Subcutaneous abdominal adipose tissue (tissue), 5 donors: Measurements from ENCODE around the gene EEF2K.

Source experiments
- H3K27ac ChIP-seq: one replicate; pipeline ENCODE4 v1.7.0; 2013; ENCODE audit warnings: low read depth, mild to moderate bottlenecking, inconsistent platforms, low read length, moderate library complexity
- H3K27me3 ChIP-seq, 5 donors: one replicate each; pipeline ENCODE4 v1.7.0; 2013; ENCODE audit warnings: low read length in 5 of 5, inconsistent platforms in 1 of 5; ENCODE audit not compliant: control insufficient read depth in 5 of 5, insufficient read depth in 4 of 5
- H3K36me3 ChIP-seq, 5 donors: one replicate each; pipeline ENCODE4 v1.7.0; 2013; ENCODE audit warnings: low read length in 5 of 5; ENCODE audit not compliant: control insufficient read depth in 5 of 5, insufficient read depth in 5 of 5
- H3K4me1 ChIP-seq, 5 donors: one replicate each; pipeline ENCODE4 v1.7.0; 2013; ENCODE audit warnings: low read length in 5 of 5, mild to moderate bottlenecking in 3 of 5, moderate library complexity in 1 of 5; ENCODE audit not compliant: control insufficient read depth in 5 of 5, insufficient read depth in 5 of 5
- H3K4me3 ChIP-seq, 5 donors: one replicate each; pipeline ENCODE4 v1.7.0; 2013; ENCODE audit warnings: low read length in 5 of 5, low read depth in 1 of 5
- H3K9ac ChIP-seq, 5 donors: one replicate each; pipeline ENCODE4 v1.7.0; 2013; ENCODE audit warnings: low read length in 5 of 5, mild to moderate bottlenecking in 4 of 5, moderate library complexity in 3 of 5
- H3K9me3 ChIP-seq, 5 donors: one replicate each; pipeline ENCODE4 v1.7.0; 2013; ENCODE audit warnings: low read length in 5 of 5; ENCODE audit not compliant: control insufficient read depth in 5 of 5
- donor health status: healthy.
- donor health status: healthy.
- donor health status: healthy.
- donor health status: healthy.
- donor health status: healthy.

Gene EEF2K

DNA sequence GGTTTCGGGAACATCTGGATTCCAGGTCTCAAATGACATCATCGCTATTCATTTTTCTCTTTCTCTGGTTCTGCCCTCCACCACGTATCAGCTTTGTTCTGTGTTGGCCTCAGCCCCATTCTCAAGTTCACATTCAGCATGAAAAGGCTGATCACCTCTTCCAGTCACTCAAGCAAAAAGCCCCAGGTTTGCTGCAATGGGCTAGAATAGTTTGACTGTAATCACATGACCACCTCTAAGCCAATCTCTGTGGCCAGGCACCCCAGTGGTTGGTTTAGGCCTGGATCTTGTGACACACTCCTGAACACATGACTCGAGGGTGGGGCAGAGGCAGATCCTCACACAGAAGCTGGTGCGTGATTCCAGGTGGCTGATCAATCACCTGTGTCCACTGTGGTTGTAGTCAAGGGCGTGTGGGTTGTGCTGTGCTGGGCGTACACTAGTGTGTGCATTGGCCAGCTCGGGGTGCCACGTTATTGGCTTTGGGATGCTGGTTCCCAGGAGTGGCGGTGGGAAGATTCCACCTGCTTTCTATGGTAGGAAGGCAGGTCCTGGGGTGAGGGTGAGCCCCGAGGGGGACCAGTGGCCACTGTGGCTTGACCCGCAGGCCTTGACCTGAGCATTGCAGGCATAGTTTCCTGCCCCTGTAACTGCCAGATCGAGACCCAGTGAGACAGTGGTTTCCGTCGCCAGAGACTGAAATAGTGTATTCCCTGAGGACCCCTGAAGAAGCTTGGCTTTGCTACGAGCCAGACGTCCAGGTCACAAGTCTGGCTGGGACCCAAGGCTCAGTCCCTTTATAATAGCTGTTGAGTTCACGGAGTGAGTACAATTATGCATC lies 12.0 kb downstream of the EEF2K start:
- Histone ChIP-seq H3K27me3 (no peaks in the 10 kb centered on the region), H3K4me3 (peak overlapping the region in 2 of 5 donors; percentile 2 to 15)

DNA sequence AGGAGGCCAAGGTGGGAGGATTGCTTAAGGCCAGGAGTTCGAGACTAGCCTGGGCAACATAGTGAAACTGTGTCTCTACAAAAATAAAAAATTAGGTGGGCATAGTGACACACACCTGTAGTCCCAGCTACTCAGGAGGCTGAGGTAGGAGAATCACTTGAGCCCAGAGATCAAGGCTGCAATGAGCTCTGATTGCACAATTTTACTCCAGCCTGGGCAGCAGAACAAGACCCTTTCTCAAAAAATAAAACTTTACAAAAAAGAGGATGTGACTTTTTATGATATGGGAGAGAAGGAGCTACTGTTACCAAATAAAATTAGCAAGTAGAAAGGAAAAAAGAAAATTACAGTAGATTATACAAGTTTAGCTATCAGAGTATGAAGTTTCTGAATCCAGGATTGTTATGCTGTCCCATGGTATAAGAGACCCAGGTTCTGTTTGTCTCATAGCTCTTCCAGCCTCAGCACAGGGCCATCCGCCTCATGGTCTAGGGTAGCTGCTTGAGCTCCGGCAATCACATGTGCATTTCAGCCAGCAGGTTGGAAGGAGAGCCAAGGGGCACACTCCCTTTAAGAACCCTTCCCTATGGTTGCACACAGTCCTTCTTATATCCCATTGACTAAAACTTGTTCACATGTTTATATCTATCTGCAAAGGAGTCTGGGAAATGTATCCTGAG lies 13.5 kb downstream of the EEF2K start:
- H3K36me3 ChIP-seq, result peaks cover 0 to 21% (median 7%) of the 10 kb centered on the region in 5 donors
- H3K27ac ChIP-seq, result peak overlapping the region; percentile 76
- no peak overlapping the region for H3K4me3 ChIP-seq
- H3K9me3 ChIP-seq, result no peaks in the 10 kb centered on the region
- no peaks in the 10 kb centered on the region for H3K27me3 ChIP-seq
- H3K4me1 ChIP-seq, result peaks cover 7 to 39% (median 25%) of the 10 kb centered on the region in 5 donors
- no peak overlapping the region for H3K9ac ChIP-seq

More for the DNA sequence above, 12.0 kb downstream of the EEF2K start:
- Histone ChIP-seq H3K4me1 (peaks cover 10 to 44% (median 34%) of the 10 kb centered on the region in 5 donors), H3K9ac (peak overlapping the region in 1 of 5 donors; percentile 31), H3K36me3 (peaks cover 0 to 32% (median 13%) of the 10 kb centered on the region in 5 donors), H3K27ac (peak overlapping the region; percentile 76), H3K9me3 (no peaks in the 10 kb centered on the region)

DNA sequence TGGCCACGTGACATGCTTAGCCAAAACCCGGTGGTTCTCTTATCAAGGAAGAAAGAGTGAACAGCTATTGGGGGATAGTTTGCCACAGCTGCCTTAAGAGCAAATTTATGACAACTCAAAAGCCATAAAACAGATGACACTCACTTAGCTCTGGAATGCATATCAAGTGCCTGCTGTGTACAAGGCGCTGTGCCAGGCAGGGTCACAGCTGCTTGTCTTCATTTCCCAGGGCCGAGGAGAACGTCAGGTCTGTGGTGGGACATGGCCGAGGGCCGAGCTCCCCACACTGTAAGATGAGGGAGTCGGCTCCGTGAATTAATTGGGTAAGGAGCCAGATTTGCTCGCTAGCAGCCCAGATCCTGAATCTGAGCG lies 14.0 kb downstream of the EEF2K start:
- Histone ChIP-seq H3K4me1 (peaks cover 7 to 40% (median 25%) of the 10 kb centered on the region in 5 donors), H3K27me3 (no peaks in the 10 kb centered on the region), H3K9me3 (no peaks in the 10 kb centered on the region), H3K4me3 (no peak overlapping the region), H3K9ac (no peak overlapping the region), H3K27ac (peak overlapping the region; percentile 50), H3K36me3 (peaks cover 0 to 18% (median 7%) of the 10 kb centered on the region in 5 donors)

DNA sequence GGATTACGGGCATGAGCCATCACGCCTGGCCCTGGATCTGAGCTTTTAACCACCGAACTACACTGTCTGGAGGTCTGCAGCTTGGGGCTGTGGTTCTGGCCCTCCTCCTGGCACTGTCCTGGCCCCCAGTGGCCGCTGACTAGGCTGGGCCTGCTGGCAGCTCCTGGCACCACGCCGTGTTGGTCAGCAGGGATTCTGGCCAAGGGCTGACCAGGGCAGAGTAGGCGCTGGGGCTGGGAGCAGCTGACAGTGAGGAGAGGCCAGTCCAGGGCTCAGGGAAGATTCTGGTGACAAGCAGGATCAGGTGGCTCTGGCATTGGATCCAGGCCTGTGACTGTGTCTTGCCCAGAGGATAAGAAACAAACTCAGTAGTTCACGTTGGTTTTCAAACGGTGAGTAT lies 14.6 kb downstream of the EEF2K start:
- H3K4me3 ChIP-seq, result no peak overlapping the region
- H3K27ac ChIP-seq, result peak overlapping the region; percentile 50
- peaks cover 7 to 41% (median 25%) of the 10 kb centered on the region in 5 donors for H3K4me1 ChIP-seq
- H3K27me3 ChIP-seq, result no peaks in the 10 kb centered on the region
- H3K9ac ChIP-seq, result no peak overlapping the region
- H3K9me3 ChIP-seq, result no peaks in the 10 kb centered on the region
- H3K36me3 ChIP-seq, result peaks cover 0 to 20% (median 7%) of the 10 kb centered on the region in 5 donors

DNA sequence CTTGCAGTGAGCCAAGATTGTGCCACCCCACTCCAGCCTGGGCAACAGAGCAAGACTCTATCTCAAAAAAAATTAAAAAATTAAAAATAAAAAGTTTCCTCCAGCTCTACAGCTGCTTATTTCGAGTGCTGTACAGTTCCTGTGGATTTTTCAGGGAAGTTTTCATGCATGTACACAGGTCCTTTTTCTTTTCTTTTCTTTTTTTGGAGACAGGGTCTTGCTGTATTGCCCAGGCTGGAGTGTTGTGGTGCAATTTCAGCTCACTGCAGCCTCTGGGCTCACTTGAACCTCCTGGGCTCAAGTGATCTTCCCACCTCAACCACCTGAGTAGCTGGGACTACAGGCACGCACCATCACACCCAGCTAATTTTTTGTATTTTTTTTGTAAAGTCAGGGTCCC lies 15.9 kb downstream of the EEF2K start:
- peaks cover 7 to 33% (median 25%) of the 10 kb centered on the region in 5 donors for H3K4me1 ChIP-seq
- no peaks in the 10 kb centered on the region for H3K9me3 ChIP-seq
- no peak overlapping the region for H3K27ac ChIP-seq
- no peaks in the 10 kb centered on the region for H3K27me3 ChIP-seq
- H3K36me3 ChIP-seq, result peaks cover 3 to 27% (median 11%) of the 10 kb centered on the region in 5 donors
- H3K4me3 ChIP-seq, result no peak overlapping the region
- H3K9ac ChIP-seq, result no peak overlapping the region

DNA sequence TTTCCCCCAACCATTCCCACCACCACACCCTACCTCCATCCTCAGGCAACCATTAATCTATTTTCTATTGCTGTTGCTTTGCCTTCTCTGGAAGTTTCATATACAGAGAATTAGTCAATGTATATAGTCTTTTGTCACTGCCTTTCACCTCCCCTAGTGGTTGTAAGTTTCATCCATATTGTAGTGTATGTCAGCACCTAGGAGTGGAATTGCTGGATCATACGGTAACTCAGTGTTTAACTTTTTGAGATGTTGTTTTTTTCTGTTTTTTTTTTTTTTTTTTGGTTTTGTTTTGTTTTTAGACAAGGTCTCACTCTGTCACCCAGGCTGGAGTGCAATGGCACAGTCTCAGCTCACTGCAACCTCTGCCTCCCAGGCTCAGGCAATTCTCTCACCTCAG lies 16.9 kb downstream of the EEF2K start:
- no peaks in the 10 kb centered on the region for H3K27me3 ChIP-seq
- no peak overlapping the region for H3K27ac ChIP-seq
- peaks cover 7 to 28% (median 22%) of the 10 kb centered on the region in 5 donors for H3K4me1 ChIP-seq
- no peak overlapping the region for H3K9ac ChIP-seq
- H3K4me3 ChIP-seq, result no peak overlapping the region
- H3K36me3 ChIP-seq, result peaks cover 3 to 34% (median 14%) of the 10 kb centered on the region in 5 donors
- no peaks in the 10 kb centered on the region for H3K9me3 ChIP-seq

DNA sequence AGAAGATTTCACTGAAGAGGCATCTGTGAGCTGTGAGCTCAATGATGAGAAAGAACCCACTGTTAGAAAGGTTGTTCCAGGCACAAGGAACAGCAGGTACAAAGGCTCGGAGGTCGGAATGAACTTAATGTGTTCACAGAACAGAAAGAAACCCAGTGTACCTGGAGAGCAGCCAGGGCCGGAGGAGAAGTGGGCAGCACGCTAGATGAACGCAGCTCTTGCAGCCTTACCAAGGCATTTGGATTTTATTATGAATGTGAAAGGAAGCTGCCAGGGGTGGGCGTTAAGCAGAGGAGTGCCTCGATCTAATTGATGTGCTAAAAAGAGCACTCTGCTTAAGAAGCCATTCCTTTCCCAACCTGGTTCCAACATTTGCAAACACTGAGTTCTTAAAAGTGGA lies 19.0 kb downstream of the EEF2K start:
- peaks cover 2 to 10% (median 9%) of the 10 kb centered on the region in 5 donors for H3K4me1 ChIP-seq
- H3K36me3 ChIP-seq, result peaks cover 5 to 50% (median 23%) of the 10 kb centered on the region in 5 donors
- no peaks in the 10 kb centered on the region for H3K27me3 ChIP-seq
- H3K27ac ChIP-seq, result no peak overlapping the region
- no peak overlapping the region for H3K4me3 ChIP-seq
- H3K9ac ChIP-seq, result no peak overlapping the region
- H3K9me3 ChIP-seq, result no peaks in the 10 kb centered on the region

DNA sequence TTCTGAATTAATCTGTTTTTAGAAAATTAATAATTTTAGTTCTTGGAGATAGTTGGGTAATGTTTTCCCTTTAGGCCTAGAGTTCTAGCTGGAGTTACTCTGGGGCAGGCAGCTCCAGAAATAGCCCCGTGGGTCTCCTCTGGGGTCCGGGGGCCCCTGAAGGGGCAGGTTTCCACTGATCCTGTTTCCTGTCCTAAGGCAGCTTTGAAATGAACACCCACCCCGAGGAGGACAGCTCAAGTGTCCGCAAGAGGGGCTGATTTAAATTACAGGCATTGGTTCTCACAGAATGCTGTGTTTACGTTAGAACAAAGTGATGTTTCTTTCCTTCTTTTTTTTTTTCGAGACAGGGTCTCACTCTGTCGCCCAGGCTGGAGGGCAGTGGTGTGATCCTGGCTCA lies 23.8 kb downstream of the EEF2K start:
- Histone ChIP-seq H3K27ac (no peak overlapping the region), H3K36me3 (peaks cover 5 to 67% (median 37%) of the 10 kb centered on the region in 5 donors)

DNA sequence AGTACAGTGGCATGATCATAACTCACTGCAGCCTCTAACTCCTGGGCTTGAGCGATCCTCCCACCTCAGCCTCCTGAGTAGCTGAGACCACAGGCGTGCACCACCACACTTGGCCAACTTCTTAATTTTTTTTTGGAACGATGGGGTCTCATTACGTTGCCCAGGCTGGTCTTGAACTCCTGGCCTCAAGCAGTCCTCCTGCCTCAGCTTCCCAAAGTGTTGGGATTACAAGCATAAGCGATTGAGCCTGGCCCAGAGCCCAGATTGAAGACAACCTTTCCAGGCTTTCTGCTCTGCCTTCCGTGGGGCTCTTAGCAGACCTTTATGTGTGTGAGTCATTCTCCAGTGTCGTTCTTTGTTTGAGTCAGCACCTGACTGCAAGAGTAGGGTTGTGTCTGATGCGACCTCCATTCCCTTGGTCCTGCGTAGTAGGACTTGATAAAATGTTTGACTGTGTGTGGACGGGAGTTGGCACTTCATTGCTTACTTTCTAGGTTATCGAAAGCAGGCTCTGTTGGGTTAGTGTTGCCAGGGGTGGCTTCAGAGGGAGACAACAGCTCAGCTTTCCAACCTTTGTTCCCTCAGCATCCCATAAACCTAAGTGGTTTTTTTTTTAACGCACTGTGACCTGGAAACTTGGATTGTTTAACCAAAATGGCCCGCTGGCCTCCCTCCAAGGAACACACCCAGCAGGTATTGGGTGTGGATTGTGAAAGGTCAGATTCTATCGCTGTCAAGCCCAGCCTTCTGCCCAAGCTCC lies 26.4 kb downstream of the EEF2K start:
- Histone ChIP-seq H3K4me3 (no peak overlapping the region), H3K4me1 (peaks cover 3 to 12% (median 5%) of the 10 kb centered on the region in 5 donors), H3K36me3 (peaks cover 2 to 58% (median 23%) of the 10 kb centered on the region in 5 donors), H3K9me3 (no peaks in the 10 kb centered on the region), H3K9ac (no peak overlapping the region), H3K27ac (no peak overlapping the region), H3K27me3 (no peaks in the 10 kb centered on the region)

More for the DNA sequence above, 23.8 kb downstream of the EEF2K start:
- no peaks in the 10 kb centered on the region for H3K9me3 ChIP-seq
- H3K9ac ChIP-seq, result peak overlapping the region in 1 of 5 donors; percentile 48
- H3K4me3 ChIP-seq, result no peak overlapping the region
- H3K27me3 ChIP-seq, result no peaks in the 10 kb centered on the region
- H3K4me1 ChIP-seq, result peaks cover 0 to 8% (median 0%) of the 10 kb centered on the region in 5 donors
